Measurements from ENCODE around the gene GLIS1. TPM values are rescaled to one million over a fixed set of nuclear protein-coding genes. Genes with fewer than 3 reads are reported as not detected.

The GLIS1 gene
- total RNA-seq, 2 donors from 2014 or later = 0.16 TPM; not detected in 1

DNA sequence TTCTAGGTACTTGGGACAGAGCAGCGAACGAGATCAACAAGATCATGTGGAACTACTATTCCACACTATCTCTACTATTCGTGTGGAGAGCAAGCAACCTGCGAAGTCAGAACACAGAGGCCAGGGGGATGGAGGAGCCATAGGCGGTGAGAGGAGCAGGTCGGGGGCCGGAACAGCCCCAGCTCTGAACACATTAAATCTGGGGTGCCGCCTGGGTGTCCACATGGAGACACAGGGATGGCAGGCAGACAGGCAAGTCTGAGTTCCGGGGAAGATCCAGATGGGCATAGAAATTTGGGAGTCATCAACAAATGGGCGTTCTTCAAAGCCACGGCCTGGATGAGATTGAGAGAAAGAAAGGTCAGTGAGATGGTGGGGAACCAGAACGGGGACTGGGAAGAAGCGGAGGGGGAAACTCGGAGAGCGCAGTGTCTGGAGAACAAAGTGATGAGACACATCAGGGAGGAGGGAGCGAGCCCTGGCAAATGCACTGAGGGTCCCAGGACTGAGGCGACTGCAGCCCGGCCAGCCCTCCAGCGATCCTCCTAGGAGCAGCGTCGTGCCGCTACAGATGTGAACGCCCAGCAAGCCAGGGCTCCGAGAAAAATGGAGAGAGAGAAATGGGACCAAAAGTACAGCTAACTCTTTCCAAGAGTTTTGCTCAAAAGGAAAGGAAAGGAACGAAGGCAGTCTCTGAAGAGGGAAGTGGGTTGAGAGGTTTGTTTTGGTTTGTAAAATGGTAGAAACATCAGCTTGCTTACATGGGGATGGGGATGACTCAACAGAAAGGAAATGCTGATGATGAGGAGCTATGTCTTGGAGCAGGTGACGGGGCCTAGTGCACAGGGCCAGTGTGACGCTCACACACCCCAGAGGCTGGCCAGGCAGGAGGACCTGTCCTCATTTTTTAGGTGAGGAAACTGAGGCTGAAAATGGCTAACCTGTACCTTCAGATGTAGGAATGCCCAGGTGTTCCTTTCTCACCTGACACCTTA, 84.5 kb downstream of the GLIS1 start:
- Histone ChIP-seq H3K9ac (ENCODE audit: low read depth in 2 of 2, low read length in 2 of 2) (no peak overlapping the region), H3K27ac (no peak overlapping the region), H3K4me3 (no peak overlapping the region), H3K9me3 (no peaks in the 10 kb centered on the region), H3K4me1 (no peaks in the 10 kb centered on the region), H3K36me3 (no peaks in the 10 kb centered on the region), H3K27me3 (no peaks in the 10 kb centered on the region)
- intact Hi-C loops (cut with DNase I) = no loop called here
- TF ChIP-seq, protein P1, sequence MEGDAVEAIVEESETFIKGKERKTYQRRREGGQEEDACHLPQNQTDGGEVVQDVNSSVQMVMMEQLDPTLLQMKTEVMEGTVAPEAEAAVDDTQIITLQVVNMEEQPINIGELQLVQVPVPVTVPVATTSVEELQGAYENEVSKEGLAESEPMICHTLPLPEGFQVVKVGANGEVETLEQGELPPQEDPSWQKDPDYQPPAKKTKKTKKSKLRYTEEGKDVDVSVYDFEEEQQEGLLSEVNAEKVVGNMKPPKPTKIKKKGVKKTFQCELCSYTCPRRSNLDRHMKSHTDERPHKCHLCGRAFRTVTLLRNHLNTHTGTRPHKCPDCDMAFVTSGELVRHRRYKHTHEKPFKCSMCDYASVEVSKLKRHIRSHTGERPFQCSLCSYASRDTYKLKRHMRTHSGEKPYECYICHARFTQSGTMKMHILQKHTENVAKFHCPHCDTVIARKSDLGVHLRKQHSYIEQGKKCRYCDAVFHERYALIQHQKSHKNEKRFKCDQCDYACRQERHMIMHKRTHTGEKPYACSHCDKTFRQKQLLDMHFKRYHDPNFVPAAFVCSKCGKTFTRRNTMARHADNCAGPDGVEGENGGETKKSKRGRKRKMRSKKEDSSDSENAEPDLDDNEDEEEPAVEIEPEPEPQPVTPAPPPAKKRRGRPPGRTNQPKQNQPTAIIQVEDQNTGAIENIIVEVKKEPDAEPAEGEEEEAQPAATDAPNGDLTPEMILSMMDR (IDR thresholded peaks at IDR 0.05) = no peak
- DNase-seq = no peak

- Histone ChIP-seq H3K27ac (no peak overlapping the region), H3K9ac (ENCODE audit: low read depth in 2 of 2, low read length in 2 of 2) (no peak overlapping the region), H3K4me3 (no peak overlapping the region), H3K9me3 (no peaks in the 10 kb centered on the region), H3K4me1 (no peaks in the 10 kb centered on the region), H3K36me3 (no peaks in the 10 kb centered on the region), H3K27me3 (no peaks in the 10 kb centered on the region)
- TF ChIP-seq, protein P1 (IDR thresholded peaks at IDR 0.05) = no peak
- DNase-seq = no peak
- intact Hi-C loops (cut with DNase I) = no loop called here
Measured at GRCh38 chr1:53653631-53654030, 85.3 kb downstream of the GLIS1 start.

GRCh38 chr1:53653200-53653575, 85.8 kb downstream of the GLIS1 start:
- Histone ChIP-seq H3K4me1 (no peaks in the 10 kb centered on the region), H3K27ac (no peak overlapping the region), H3K27me3 (no peaks in the 10 kb centered on the region), H3K4me3 (no peak overlapping the region), H3K9ac (ENCODE audit: low read depth in 2 of 2, low read length in 2 of 2) (no peak overlapping the region), H3K36me3 (no peaks in the 10 kb centered on the region), H3K9me3 (no peaks in the 10 kb centered on the region)
- DNase-seq = no peak
- TF ChIP-seq, protein P1 (IDR thresholded peaks at IDR 0.05) = no peak
- intact Hi-C loops (cut with DNase I) = no loop called here

DNA sequence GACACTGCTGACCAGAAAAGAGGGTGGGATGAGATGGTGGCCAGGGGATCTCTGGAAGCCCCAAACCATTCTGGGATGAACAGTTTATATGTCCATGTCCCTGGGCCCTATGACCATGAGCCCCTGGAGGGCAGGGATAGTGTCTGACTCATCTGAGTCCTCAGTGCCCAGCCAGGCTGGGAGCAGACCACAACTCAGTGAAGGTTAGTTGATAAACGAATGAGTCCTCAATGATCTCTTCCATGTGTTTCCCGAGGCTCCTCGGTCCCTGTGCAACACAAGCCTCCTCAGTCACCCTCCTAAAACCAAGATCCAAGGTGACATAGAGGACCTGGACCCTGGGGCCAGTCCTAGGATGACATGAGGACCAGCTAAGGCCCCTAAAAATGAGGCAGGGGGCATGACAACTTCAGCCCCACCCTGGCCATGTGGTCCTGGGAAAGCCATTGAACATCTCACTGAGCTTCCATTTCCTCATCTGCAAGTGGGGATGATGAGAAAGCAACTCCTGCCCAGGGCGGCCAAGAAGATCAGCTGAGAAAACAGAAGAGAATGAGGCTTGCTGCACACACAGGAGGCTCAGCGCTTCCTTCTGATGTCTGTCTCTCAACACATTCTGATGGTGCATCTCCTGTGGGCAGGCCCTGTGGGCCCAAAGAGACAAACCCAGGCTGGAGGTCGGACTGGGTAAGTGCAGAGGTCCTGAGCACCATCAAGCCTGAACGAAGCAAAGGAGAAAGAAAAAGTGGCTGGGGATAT, 86.3 kb downstream of the GLIS1 start:
- H3K4me1 ChIP-seq = no peaks in the 10 kb centered on the region
- DNase-seq = no peak
- H3K9me3 ChIP-seq = no peaks in the 10 kb centered on the region
- H3K27ac ChIP-seq = no peak overlapping the region
- intact Hi-C loops (cut with DNase I) = no loop called here
- H3K4me3 ChIP-seq = no peak overlapping the region
- H3K36me3 ChIP-seq = no peaks in the 10 kb centered on the region
- no peaks in the 10 kb centered on the region for H3K27me3 ChIP-seq
- TF ChIP-seq, protein P1 (IDR thresholded peaks at IDR 0.05) = no peak
- H3K9ac ChIP-seq (ENCODE audit: low read depth in 2 of 2, low read length in 2 of 2) = no peak overlapping the region

DNA sequence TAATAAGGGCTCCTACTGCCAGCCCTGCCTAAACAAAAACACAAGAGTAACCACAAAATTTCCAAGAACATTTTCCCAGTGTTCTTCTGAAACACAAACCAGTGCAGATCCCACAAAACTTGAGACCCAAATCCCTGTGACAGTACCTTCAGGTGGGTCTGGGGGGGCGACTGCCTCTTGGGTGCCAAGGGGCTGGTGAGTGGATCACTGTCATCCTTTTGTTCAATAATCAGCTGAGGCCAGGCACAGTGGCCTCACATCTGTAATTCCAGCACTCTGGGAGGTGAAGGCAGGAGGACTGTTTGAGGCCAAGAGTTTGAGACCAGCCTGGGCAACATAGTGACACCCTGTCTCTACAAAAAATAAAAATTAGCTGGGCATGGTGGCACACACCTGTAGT, 87.6 kb downstream of the GLIS1 start:
- no peak overlapping the region for H3K9ac ChIP-seq (ENCODE audit: low read depth in 2 of 2, low read length in 2 of 2)
- no peaks in the 10 kb centered on the region for H3K36me3 ChIP-seq
- no peak overlapping the region for H3K27ac ChIP-seq
- no peaks in the 10 kb centered on the region for H3K9me3 ChIP-seq
- H3K27me3 ChIP-seq = no peaks in the 10 kb centered on the region
- TF ChIP-seq, protein P1 (IDR thresholded peaks at IDR 0.05) = no peak
- DNase-seq = no peak
- no peaks in the 10 kb centered on the region for H3K4me1 ChIP-seq
- no peak overlapping the region for H3K4me3 ChIP-seq
- intact Hi-C loops (cut with DNase I) = no loop called here
